Activated CD8-positive, alpha-beta memory T cell treated with anti-CD3 and anti-CD28 coated beads for 48 hours (primary cell): ENCODE results near the gene KRTAP10-11.

Experiments used
- DNase-seq, 3 experiments: peaks; one replicate each; pipeline ENCODE4 v3.0.0-alpha.2; 2020; ENCODE audit warnings: low read depth in 2 of 3, low spot score in 2 of 3

KRTAP10-11 gene

DNA sequence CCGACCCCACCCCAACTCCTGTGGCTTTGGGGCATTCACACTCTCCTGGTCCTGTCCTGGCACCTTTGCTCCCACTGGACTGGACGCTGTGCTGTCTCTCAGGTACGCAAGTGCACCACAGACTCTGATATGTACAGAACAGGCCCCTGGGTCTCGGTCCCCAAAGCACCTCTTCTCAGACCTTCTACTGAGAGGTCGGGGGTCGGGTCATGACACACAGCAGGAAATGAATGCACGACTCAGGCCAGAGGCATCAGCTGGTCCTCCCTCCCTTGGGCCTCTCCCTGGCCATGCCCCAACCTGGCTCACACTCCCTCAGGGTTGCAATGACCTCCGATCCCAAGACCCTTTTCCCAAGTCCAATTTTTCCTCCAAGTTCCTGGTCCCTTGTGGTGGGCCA is 49.0 kb downstream of the KRTAP10-11 start:
- no peak for DNase-seq

DNA sequence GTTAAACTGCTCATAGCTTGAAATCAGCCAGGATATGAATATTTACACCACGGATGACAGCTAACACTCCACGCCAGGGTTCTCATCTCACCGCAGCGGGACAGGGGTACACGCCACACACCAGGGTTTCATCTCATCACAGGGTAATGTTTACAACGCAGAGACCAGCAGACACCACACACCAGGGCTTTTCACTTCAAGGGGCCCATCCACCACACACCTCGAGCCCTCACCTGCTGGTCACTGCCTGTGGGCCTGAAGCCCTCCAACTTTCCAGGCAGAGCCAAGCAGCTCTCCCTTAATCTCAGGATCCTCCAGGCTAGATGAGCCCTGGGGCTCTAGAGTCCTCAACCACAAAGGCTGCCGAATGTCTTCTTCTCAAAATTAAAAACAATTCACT is 49.4 kb downstream of the KRTAP10-11 start:
- no peak for DNase-seq

DNA sequence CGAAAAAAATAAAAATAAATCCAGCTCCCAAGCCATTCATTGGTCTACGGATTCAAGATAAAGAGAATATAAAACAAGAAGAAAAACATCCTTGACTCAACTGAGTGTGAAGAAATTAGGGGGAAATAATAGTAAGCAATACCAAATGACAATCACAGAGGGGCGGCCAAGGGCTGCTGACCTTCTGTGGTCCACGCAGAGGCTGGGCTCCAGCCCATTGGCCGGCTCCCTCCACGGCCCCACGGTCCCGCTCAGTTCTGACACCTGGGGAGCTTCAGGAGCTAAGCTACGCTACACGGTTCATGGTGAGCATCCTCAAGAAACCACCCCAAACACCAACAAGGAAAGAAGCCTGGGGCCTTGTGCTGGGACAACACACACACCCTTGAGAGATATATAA is 50.4 kb downstream of the KRTAP10-11 start:
- DNase-seq = no peak
